H1 (cell line): ENCODE data around the gene OR6K2. TPM values are rescaled to one million over a fixed set of nuclear protein-coding genes. Genes with fewer than 3 reads are reported as not detected.

ENCODE experiments used
- CTCF ChIA-PET: fragments of 300-600 bp; sonication (Branson Sonifier 250); formaldehyde crosslinking; loops from one replicate; lab custom pipeline; 2021; ENCODE audit not compliant: partially characterized antibody; lab: Charles Lee
- POLR2A ChIA-PET: fragments of 300-600 bp; sonication (Branson Sonifier 250); formaldehyde crosslinking; loops from one replicate; lab custom pipeline; 2021; ENCODE audit warnings: inconsistent platforms; ENCODE audit not compliant: partially characterized antibody; lab: Charles Lee
- DNase-seq, 2 experiments: peaks; one replicate each; pipeline versions ENCODE4 v3.0.0 to v3.0.0-alpha.2; 2010 to 2022; ENCODE audit warnings: low spot score in 2 of 2, low read depth in 1 of 2, mixed read lengths in 1 of 2
- FAIRE-seq: peaks from 2 replicates; lab custom pipeline; 2011; peaks lifted over from hg19 to GRCh38; lab: Jason Lieb, UNC
- H2AFZ ChIP-seq: 2 replicates; pipeline ENCODE4 v1.8.1; 2012; ENCODE audit warnings: low read length, inconsistent platforms
- H2AK5ac ChIP-seq: 2 replicates; pipeline ENCODE4 v1.6.1; 2013; ENCODE audit warnings: low read depth, low read length
- H2BK120ac ChIP-seq: replicated peaks from 2 replicates; pipeline ENCODE3; 2013; ENCODE audit warnings: low read depth, low read length, inconsistent platforms
- H2BK12ac ChIP-seq: 2 replicates; pipeline ENCODE4 v1.6.1; 2013; ENCODE audit warnings: low read depth, low read length
- H2BK15ac ChIP-seq: 2 replicates; pipeline ENCODE4 v1.6.1; 2013; ENCODE audit warnings: low read length
- H2BK20ac ChIP-seq: 2 replicates; pipeline ENCODE4 v1.6.1; 2013; ENCODE audit warnings: low read length
- H2BK5ac ChIP-seq: 2 replicates; pipeline ENCODE4 v1.6.1; 2013; ENCODE audit warnings: low read depth, low read length
- H3K14ac ChIP-seq: 2 replicates; pipeline ENCODE4 v1.6.1; 2013; ENCODE audit warnings: inconsistent platforms; ENCODE audit not compliant: insufficient read length
- H3K18ac ChIP-seq: 2 replicates; pipeline ENCODE4 v1.6.1; 2013; ENCODE audit warnings: low read length; ENCODE audit errors: extremely low read depth
- H3K23ac ChIP-seq: 2 replicates; pipeline ENCODE4 v1.6.1; 2013; ENCODE audit warnings: inconsistent platforms; ENCODE audit not compliant: insufficient read length
- H3K23me2 ChIP-seq: 2 replicates; pipeline ENCODE4 v1.6.1; 2013; ENCODE audit warnings: low read depth, low read length
- H3K27ac ChIP-seq: 2 replicates; pipeline ENCODE4 v1.6.1; 2011; ENCODE audit warnings: low read depth, low read length, inconsistent platforms
- H3K27me3 ChIP-seq, 4 experiments: replicated peaks in 1 of 4; 1 replicate in 1 of 4; 2 replicates in 3 of 4; pipeline versions ENCODE4 v1.6.1 to v1.8.1; 2011 to 2013; ENCODE audit warnings: low read length in 3 of 4, mild to moderate bottlenecking in 3 of 4, inconsistent platforms in 2 of 4, mixed read lengths in 2 of 4, moderate library complexity in 1 of 4; ENCODE audit not compliant: control insufficient read depth in 3 of 4, insufficient read depth in 3 of 4; ENCODE audit errors: extremely low read depth in 1 of 4
- H3K36me3 ChIP-seq, 4 experiments: 2 replicates each; pipeline versions ENCODE4 v1.6.1 to v1.8.1; 2011 to 2013; ENCODE audit warnings: mild to moderate bottlenecking in 4 of 4, low read length in 3 of 4, moderate library complexity in 2 of 4, control low read depth in 1 of 4, inconsistent platforms in 1 of 4; ENCODE audit not compliant: insufficient read depth in 4 of 4, control insufficient read depth in 2 of 4
- H3K4ac ChIP-seq: replicated peaks from 2 replicates; pipeline ENCODE3; 2013; ENCODE audit warnings: low read length, low read depth, mixed read lengths, inconsistent platforms; ENCODE audit not compliant: insufficient read length
- H3K4me1 ChIP-seq, 4 experiments: replicated peaks in 1 of 4; 1 replicate in 1 of 4; 2 replicates in 3 of 4; pipeline versions ENCODE4 v1.6.1 to v1.8.1; 2011 to 2013; ENCODE audit warnings: low read length in 3 of 4, inconsistent platforms in 2 of 4, mixed read lengths in 1 of 4; ENCODE audit not compliant: insufficient read depth in 4 of 4, control insufficient read depth in 3 of 4
- H3K4me2 ChIP-seq, 2 experiments: 2 replicates each; pipeline versions ENCODE4 v1.6.1 to v1.8.1; 2011 to 2013; ENCODE audit warnings: low read depth in 2 of 2, low read length in 2 of 2, control low read depth in 1 of 2, inconsistent platforms in 1 of 2, mild to moderate bottlenecking in 1 of 2; ENCODE audit not compliant: insufficient read depth in 1 of 2
- H3K4me3 ChIP-seq, 4 experiments: fragments of 200-600, 300-600 bp in 1 of 4; sonication (generic), shearing (Covaris generic), sonication (Bioruptor Twin) in 1 of 4; 2 replicates each; pipeline versions ENCODE4 v1.5.1 to v1.8.1; 2011 to 2016; ENCODE audit warnings: low read length in 4 of 4, low read depth in 3 of 4, control low read depth in 2 of 4, inconsistent platforms in 2 of 4, mild to moderate bottlenecking in 2 of 4, mixed read lengths in 1 of 4, moderate library complexity in 1 of 4; ENCODE audit not compliant: insufficient read depth in 2 of 4; ENCODE audit errors: extremely low read depth in 1 of 4
- H3K56ac ChIP-seq: replicated peaks from 2 replicates; pipeline ENCODE3; 2013; ENCODE audit warnings: low read depth, mild to moderate bottlenecking, mixed read lengths, low read length, inconsistent platforms; ENCODE audit not compliant: insufficient read length
- H3K79me1 ChIP-seq: 2 replicates; pipeline ENCODE4 v1.6.1; 2013; ENCODE audit warnings: low read depth, low read length, control low read depth
- H3K79me2 ChIP-seq, 2 experiments: 2 replicates each; pipeline versions ENCODE4 v1.6.1 to v1.8.1; 2012 to 2013; ENCODE audit warnings: low read length in 2 of 2, mild to moderate bottlenecking in 2 of 2, inconsistent platforms in 1 of 2; ENCODE audit not compliant: insufficient read depth in 2 of 2, control insufficient read depth in 1 of 2
- H3K9ac ChIP-seq, 4 experiments: replicated peaks in 1 of 4; 1 replicate in 1 of 4; 2 replicates in 3 of 4; pipeline versions ENCODE4 v1.6.1 to v1.8.1; 2011 to 2013; ENCODE audit warnings: low read depth in 3 of 4, low read length in 3 of 4, control low read depth in 2 of 4, mild to moderate bottlenecking in 2 of 4, moderate library complexity in 2 of 4, inconsistent platforms in 1 of 4; ENCODE audit errors: extremely low read depth in 1 of 4
- H3K9me3 ChIP-seq, 2 experiments: 2 replicates each; pipeline versions ENCODE4 v1.6.1 to v1.8.1; 2012 to 2013; ENCODE audit warnings: mild to moderate bottlenecking in 2 of 2, moderate library complexity in 2 of 2, control low read depth in 1 of 2, inconsistent platforms in 1 of 2, low read depth in 1 of 2, low read length in 1 of 2, mixed read lengths in 1 of 2; ENCODE audit not compliant: insufficient read depth in 2 of 2
- H4K20me1 ChIP-seq, 2 experiments: replicated peaks in 1 of 2; 2 replicates each; pipeline versions ENCODE3 to v1.8.1; 2011 to 2013; ENCODE audit warnings: inconsistent platforms in 2 of 2, low read length in 2 of 2, mild to moderate bottlenecking in 1 of 2; ENCODE audit not compliant: insufficient read depth in 2 of 2, control insufficient read depth in 1 of 2
- H4K5ac ChIP-seq: 2 replicates; pipeline ENCODE4 v1.6.1; 2013; ENCODE audit warnings: low read length, low read depth, mixed read lengths, inconsistent platforms; ENCODE audit not compliant: insufficient read length
- H4K8ac ChIP-seq: 2 replicates; pipeline ENCODE4 v1.8.0; 2013; ENCODE audit warnings: mild to moderate bottlenecking, moderate library complexity, low read length, inconsistent platforms; ENCODE audit not compliant: insufficient read depth; ENCODE audit errors: extremely low read depth
- H4K91ac ChIP-seq: replicated peaks from 2 replicates; pipeline ENCODE3; 2013; ENCODE audit warnings: low read length, mixed read lengths, inconsistent platforms; ENCODE audit not compliant: insufficient read length
- HDAC6 ChIP-seq: IDR thresholded peaks from one replicate; pipeline ENCODE4 v1.7.1; 2012; ENCODE audit warnings: low read depth, mild to moderate bottlenecking, inconsistent platforms, low read length, moderate library complexity
- JUN ChIP-seq: IDR thresholded peaks from 2 replicates; pipeline ENCODE4 v1.6.1; 2011; ENCODE audit warnings: low read depth, mild to moderate bottlenecking, improper control_type of control experiment, low read length
- MAFK ChIP-seq: IDR thresholded peaks from 2 replicates; pipeline ENCODE4 v1.6.1; 2012; ENCODE audit warnings: low read depth, mild to moderate bottlenecking, improper control_type of control experiment, low read length
- YY1 ChIP-seq: IDR thresholded peaks from 2 replicates; pipeline ENCODE4 v1.6.1; 2011; ENCODE audit warnings: low read depth, mild to moderate bottlenecking, low read length
- WGBS, 2 experiments: shearing (Covaris generic) in 1 of 2; methylation state at CpG; one replicate each; pipeline versions ENCODE4 v1.1.6 to v1.1.7; 2013 to 2015; ENCODE audit warnings: low lambda C conversion rate in 2 of 2, mixed read lengths in 2 of 2, inconsistent platforms in 1 of 2, low coverage in 1 of 2, missing lambda C conversion rate in 1 of 2; ENCODE audit not compliant: insufficient replicate concordance in 2 of 2, insufficient coverage in 1 of 2, insufficient read length in 1 of 2; ENCODE audit errors: extremely low coverage in 1 of 2, missing lambda C conversion rate in 1 of 2; 5-methylcytosine and 5-hydroxymethylcytosine counted together
- polyA plus RNA-seq, 7 experiments: library from polyadenylated mRNA; depleted of rRNA in 3 of 7; stranded (reverse) in 5 of 7; unstranded in 2 of 7; fragments of >200 nt in 5 of 7; fragments of 200-250 nt in 2 of 7; gene quantifications; 1 replicate in 5 of 7; 2 replicates in 1 of 7; 4 replicates in 1 of 7; pipeline versions ENCODE4 v1.2.1 to v1.2.3, GENCODE V29; 2011 to 2013; ENCODE audit warnings: missing spikeins in 2 of 7, mixed read lengths in 2 of 7
- total RNA-seq: library from RNA; stranded (reverse); fragmentation: NEBNext Ultra II Directional; extraction: Animal tissue kit (Norgen Biotek cat#: 25700); gene quantifications from 2 replicates; pipeline ENCODE4 v1.2.1, GENCODE V29; 2021

Gene OR6K2
- total and polyA plus RNA-seq, 2 of the 8 experiments (the other 6 are each of a cell fraction or from before 2014, with no cell fraction given): not detected

DNA sequence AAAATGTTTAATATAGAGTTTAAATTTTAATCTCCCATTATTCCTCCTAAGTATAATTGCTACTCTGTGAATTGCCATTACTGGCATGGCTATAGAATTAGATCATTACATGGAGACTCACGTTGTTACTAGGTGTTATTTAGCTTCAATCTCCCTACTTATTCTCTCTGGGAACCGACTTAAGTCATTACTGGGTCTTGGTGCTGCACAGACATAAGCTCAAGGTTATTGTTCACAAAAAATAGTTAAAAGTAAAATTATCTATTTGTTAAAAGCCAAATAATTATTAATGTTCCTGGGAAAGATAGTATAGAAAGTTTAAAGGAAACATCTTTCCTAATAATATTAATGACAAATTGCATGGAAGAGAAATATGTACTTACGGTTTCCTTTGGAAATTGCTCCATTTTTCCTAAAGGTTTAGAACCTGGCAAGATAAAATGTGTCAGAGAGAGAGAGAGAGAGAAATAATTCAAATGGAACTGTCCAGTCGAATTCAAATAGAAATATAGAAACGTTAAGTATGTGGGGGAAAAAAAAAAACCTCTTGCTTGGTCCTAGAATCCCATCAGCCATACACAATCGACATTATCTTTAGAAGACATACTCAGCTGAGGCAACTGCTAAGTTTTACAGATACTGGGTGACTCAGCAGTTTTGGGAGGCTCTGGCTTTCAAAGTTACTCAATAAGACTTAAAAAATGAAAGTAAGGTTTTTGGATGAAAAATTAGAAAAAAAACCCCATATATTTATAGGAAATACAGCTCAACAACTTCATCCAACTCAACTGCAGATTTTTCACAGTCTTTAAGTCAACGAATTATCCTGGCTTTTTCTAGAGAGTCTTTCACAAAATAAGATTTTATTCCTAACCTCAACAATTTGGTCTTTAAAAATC lies 14.1 kb downstream of the OR6K2 start, which contains the start of gene SPTA1:
Gene SPTA1 (minus strand): TSS at position 605 of the 899 bp plus-strand sequence. CDS start 198 bp downstream, at position 407.
- no peak within 1 kb of the TSS for H2BK120ac ChIP-seq
- H3K23ac ChIP-seq: no peak within 1 kb of the TSS
- no peak within 1 kb of the TSS for H4K5ac ChIP-seq
- DNase-seq (no peak), FAIRE-seq (no peak)
- H3K79me1 ChIP-seq: no peaks in the 10 kb centered on the region
- no peak within 1 kb of the TSS for H3K56ac ChIP-seq
- 91% methylated on average over 7 of the region's 7 CpGs; no CpG with 5 or more reads in 1 of the 2 experiments for WGBS, 2 experiments
- H3K27me3 ChIP-seq: no peaks in the 10 kb centered on the region
- H3K4me3 ChIP-seq: no peak within 1 kb of the TSS
- no peak within 1 kb of the TSS for H3K4ac ChIP-seq
- no peaks in the 10 kb centered on the region for H4K20me1 ChIP-seq
- no peaks in the 10 kb centered on the region for H3K4me1 ChIP-seq
- H3K9me3 ChIP-seq: no peaks in the 10 kb centered on the region
- H3K14ac ChIP-seq: no peak within 1 kb of the TSS
- H2BK5ac ChIP-seq: no peak within 1 kb of the TSS
- H3K23me2 ChIP-seq: no peaks in the 10 kb centered on the region
- H4K8ac ChIP-seq: no peak within 1 kb of the TSS
- H3K9ac ChIP-seq: no peak within 1 kb of the TSS
- ChIA-PET POLR2A (no interaction called here), CTCF (interaction anchor here (1.1 kb wide), 1 partner anchor 9 kb away, joined by 5 read pairs; no protein-coding TSS in a partner anchor)
- H3K18ac ChIP-seq: no peak within 1 kb of the TSS
- no peaks in the 10 kb centered on the region for H3K36me3 ChIP-seq
- no peak within 1 kb of the TSS for H2BK12ac ChIP-seq
- TF ChIP-seq HDAC6 (no peak), MAFK (peak; percentile 12; the same call in 1 of the 2 replicates), YY1 (no peak), JUN (no peak)
- H2AFZ ChIP-seq: no peak within 1 kb of the TSS
- no peak within 1 kb of the TSS for H2BK20ac ChIP-seq
- H4K91ac ChIP-seq: no peak within 1 kb of the TSS
- H2AK5ac ChIP-seq: no peak within 1 kb of the TSS
- no peak within 1 kb of the TSS for H3K4me2 ChIP-seq
- no peaks in the 10 kb centered on the region for H3K79me2 ChIP-seq
- H2BK15ac ChIP-seq: no peak within 1 kb of the TSS
- no peak within 1 kb of the TSS for H3K27ac ChIP-seq
